Coronary artery (tissue), 2 donors: Measurements from ENCODE around the gene MGAT4C.

ENCODE experiments used
- DNase-seq: peaks from one replicate; pipeline ENCODE4 v3.0.0-alpha.2; 2017; ENCODE audit warnings: low spot score
- H3K27ac ChIP-seq, 2 donors: fragments of 200-600 bp; sonication (generic); one replicate each; pipeline ENCODE4 v1.5.1; 2016 to 2019
- H3K4me3 ChIP-seq: fragments of 200-600 bp; sonication (generic); 2 replicates; pipeline ENCODE4 v1.5.1; 2016; ENCODE audit warnings: mild to moderate bottlenecking, moderate library complexity
- TF ChIP-seq, protein P1 (sequence below): fragments of 200-600 bp; sonication (generic); IDR thresholded peaks from one replicate; pipeline ENCODE4 v1.5.1; 2019; ENCODE audit warnings: antibody characterized with exemption

MGAT4C gene

DNA sequence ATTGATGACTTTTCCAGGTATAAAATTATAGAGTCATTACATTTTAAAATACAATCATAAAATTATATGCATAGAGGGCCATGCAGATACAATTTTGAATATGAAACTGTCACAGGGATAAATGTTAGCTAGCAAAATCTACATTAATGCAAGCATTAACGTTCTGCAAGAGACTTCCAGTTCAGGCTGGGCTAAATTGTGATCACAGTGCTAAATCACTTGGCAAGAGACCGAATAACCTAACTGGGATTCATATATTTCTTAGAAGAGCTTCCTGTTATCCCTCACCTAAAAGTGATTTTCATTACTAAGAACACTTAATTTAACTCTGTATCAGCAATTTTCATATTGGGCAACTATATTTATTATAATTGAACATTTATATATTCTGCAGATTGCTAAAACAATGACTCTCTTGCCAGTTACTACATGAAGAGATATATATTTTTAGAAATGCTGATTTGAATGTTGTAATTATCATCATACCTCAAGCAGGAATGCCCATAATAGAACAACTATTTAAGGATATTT, 83.2 kb downstream of the MGAT4C start:
- TF ChIP-seq, protein P1, sequence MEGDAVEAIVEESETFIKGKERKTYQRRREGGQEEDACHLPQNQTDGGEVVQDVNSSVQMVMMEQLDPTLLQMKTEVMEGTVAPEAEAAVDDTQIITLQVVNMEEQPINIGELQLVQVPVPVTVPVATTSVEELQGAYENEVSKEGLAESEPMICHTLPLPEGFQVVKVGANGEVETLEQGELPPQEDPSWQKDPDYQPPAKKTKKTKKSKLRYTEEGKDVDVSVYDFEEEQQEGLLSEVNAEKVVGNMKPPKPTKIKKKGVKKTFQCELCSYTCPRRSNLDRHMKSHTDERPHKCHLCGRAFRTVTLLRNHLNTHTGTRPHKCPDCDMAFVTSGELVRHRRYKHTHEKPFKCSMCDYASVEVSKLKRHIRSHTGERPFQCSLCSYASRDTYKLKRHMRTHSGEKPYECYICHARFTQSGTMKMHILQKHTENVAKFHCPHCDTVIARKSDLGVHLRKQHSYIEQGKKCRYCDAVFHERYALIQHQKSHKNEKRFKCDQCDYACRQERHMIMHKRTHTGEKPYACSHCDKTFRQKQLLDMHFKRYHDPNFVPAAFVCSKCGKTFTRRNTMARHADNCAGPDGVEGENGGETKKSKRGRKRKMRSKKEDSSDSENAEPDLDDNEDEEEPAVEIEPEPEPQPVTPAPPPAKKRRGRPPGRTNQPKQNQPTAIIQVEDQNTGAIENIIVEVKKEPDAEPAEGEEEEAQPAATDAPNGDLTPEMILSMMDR = no peak
- no peak for DNase-seq
- Histone ChIP-seq H3K27ac (no peak overlapping the region), H3K4me3 (no peak overlapping the region)

DNA sequence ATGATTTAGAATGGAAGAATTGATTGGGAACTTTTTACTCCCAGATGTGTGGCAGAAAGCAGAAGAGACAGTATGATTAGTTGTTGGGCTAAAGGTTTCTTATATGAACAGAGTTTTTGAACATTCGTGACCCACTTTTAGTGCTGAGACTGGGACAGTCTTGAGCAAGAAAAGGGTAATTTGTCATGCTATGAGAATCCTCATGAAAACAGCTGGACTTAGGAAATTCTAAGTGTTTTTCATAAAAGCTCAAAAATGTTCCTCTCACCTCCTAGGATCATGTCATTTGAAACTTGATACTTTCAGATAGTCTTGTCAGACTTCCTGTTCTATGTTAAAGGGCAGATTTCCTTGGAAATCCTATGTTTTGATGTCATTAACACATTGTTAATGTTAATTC, 86.1 kb downstream of the MGAT4C start:
- H3K27ac ChIP-seq = no peak overlapping the region
- TF ChIP-seq, protein P1 = no peak
- no peak overlapping the region for H3K4me3 ChIP-seq
- no peak for DNase-seq

DNA sequence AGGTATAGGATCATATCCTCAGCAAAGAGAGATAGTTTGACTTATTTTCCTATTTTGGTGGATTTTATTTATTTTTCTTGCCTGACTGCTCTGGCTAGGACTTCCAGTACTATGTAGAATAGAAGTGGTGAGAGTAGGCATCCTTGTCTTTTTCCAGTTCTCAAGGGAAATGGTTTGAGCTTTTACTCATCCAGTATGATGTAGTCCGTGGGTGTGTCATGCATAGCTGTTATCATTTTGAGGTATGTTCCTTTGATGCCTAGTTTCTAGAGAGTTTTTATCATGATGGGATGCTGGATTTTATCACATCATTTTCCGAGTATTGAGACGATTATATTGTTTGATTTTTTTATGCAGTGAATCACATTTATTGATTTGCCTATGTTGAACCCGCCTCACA, 97.2 kb downstream of the MGAT4C start:
- TF ChIP-seq, protein P1 = no peak
- no peak overlapping the region for H3K27ac ChIP-seq
- DNase-seq = no peak
- H3K4me3 ChIP-seq = no peak overlapping the region

DNA sequence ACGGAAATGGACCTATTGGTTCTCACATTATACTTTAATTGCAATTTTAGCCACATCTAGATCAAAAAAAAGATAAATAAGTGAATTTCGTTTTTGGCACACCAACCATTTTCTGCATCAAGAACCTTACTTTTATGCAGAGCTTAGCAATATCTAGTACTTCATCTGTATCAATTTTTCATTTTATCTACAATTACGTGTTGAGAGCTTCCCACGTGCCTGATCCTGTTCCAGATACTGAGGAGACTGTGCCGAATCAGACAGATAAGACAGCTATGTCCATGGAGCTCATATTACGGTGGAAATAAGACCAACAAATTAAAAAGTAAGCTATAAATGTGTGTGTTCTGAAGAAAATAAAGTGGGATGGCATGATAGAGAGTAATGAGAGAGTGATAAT, 101.6 kb downstream of the MGAT4C start:
- no peak for DNase-seq
- no peak overlapping the region for H3K27ac ChIP-seq
- TF ChIP-seq, protein P1 = no peak
- no peak overlapping the region for H3K4me3 ChIP-seq

DNA sequence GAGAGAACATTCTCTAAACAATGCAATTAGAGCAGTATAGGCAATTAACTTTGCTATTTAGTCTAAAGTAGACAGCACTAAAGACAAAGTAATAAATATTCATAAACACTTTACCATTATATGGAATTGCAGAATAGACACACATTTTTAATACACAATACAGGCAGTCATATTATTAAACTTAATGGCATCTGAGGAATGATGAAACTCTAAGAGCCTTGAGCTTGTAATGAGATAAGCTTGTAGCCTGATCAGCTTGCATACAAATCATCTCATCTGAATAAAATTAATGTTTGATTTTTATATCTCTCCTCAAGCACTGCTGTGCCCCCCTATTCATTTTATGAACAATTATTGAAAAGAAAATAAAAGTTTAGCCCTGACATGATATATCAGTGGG, 107.6 kb downstream of the MGAT4C start:
- no peak for DNase-seq
- Histone ChIP-seq H3K27ac (no peak overlapping the region), H3K4me3 (no peak overlapping the region)
- TF ChIP-seq, protein P1 = no peak

DNA sequence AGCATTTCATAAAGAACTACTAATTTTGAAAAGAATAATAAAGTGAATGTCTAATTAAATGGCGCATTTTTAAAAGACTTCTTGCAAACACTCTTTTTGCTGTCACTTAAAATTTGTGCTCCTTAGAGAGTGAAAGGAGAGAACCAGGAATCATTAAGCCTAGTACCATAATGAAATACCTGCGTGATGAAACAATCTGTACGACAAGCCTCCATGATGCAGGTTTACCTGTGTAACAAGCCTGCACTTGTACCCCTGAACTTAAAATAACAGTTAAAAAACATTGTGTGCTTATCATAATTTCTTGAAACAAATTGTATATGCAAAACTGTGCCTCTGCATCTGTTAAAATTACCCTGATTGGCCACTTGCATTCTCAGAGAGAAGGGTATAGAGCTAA, 108.1 kb downstream of the MGAT4C start:
- no peak overlapping the region for H3K4me3 ChIP-seq
- TF ChIP-seq, protein P1 = no peak
- H3K27ac ChIP-seq = no peak overlapping the region
- no peak for DNase-seq

DNA sequence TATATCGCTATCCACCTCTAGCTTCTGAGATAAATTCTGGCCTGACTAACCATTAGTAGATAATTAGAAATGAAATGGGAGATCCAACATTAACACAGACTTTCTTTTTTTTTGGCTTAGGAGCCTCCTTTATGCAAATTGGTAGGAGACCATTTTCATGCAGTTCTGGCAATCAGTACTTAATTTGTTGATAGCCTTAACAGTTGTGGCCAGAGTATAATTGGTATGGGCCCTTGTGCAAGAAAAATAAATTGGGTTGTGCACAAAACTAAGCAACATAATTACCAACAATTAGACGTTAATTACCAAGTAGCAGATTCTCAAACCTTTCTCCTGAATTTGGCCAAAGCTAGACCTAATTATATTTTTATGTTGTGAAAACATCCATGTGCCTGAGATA, 111.0 kb downstream of the MGAT4C start:
- TF ChIP-seq, protein P1 = no peak
- H3K4me3 ChIP-seq = no peak overlapping the region
- H3K27ac ChIP-seq = no peak overlapping the region
- no peak for DNase-seq
